HepG2 (cell line): ENCODE data around the gene RAB23. TPM values are rescaled to one million over a fixed set of nuclear protein-coding genes. Genes with fewer than 3 reads are reported as not detected.

Experiments used
- HIVEP1 ChIP-seq: sonication (generic); formaldehyde crosslinking; IDR thresholded peaks from 2 replicates; pipeline ENCODE4 v1.4.0; 2020; ENCODE audit warnings: mild to moderate bottlenecking, missing genetic modification reagents
- JUND ChIP-seq: sonication (generic); formaldehyde crosslinking; IDR thresholded peaks from 2 replicates; pipeline ENCODE4 v1.8.0; 2022; ENCODE audit warnings: mild to moderate bottlenecking, missing genetic modification reagents
- NRL ChIP-seq: sonication (generic); formaldehyde crosslinking; IDR thresholded peaks from 2 replicates; pipeline ENCODE4 v1.5.0; 2020; ENCODE audit warnings: missing genetic modification reagents, mild to moderate bottlenecking, moderate library complexity, borderline replicate concordance
- POLR2A ChIP-seq, 2 experiments: IDR thresholded peaks; 2 replicates each; pipeline ENCODE4 v1.6.1; 2011; ENCODE audit warnings: low read depth in 2 of 2, low read length in 2 of 2, mild to moderate bottlenecking in 1 of 2, moderate library complexity in 1 of 2; ENCODE audit not compliant: insufficient read depth in 1 of 2
- ZKSCAN1 ChIP-seq: fragments of 150-350 bp; IDR thresholded peaks from 2 replicates; pipeline ENCODE4 v1.6.1; 2014; ENCODE audit warnings: low read length
- ZNF335 ChIP-seq: sonication (generic); formaldehyde crosslinking; IDR thresholded peaks from 2 replicates; pipeline ENCODE4 v1.4.0; 2020; ENCODE audit warnings: missing genetic modification reagents
- ZNF430 ChIP-seq: sonication (generic); formaldehyde crosslinking; IDR thresholded peaks from 2 replicates; pipeline ENCODE4 v1.9.0; 2021; ENCODE audit warnings: mild to moderate bottlenecking, missing genetic modification reagents
- ZNF563 ChIP-seq: sonication (generic); formaldehyde crosslinking; IDR thresholded peaks from 2 replicates; pipeline ENCODE4 v1.8.0; 2022; ENCODE audit warnings: mild to moderate bottlenecking, moderate library complexity, missing genetic modification reagents
- ZNF724P ChIP-seq: sonication (generic); formaldehyde crosslinking; IDR thresholded peaks from 2 replicates; pipeline ENCODE4 v1.8.0; 2022; ENCODE audit warnings: missing genetic modification reagents, borderline replicate concordance
- ZNF773 ChIP-seq: sonication (generic); formaldehyde crosslinking; IDR thresholded peaks from 2 replicates; pipeline ENCODE4 v1.4.0; 2020; ENCODE audit warnings: missing genetic modification reagents, borderline replicate concordance
- polyA plus RNA-seq, 8 experiments: library from polyadenylated mRNA; depleted of rRNA in 3 of 8; stranded (reverse) in 7 of 8; unstranded in 1 of 8; fragments of >200 nt; fragmentation: Illumina TruSeq in 4 of 8; extraction: Trizol in 4 of 8; gene quantifications; 2 replicates each; pipeline versions ENCODE4 v1.2.1 to v1.2.3, GENCODE V29; 2011 to 2016; ENCODE audit warnings: low read depth in 4 of 8, missing spikeins in 1 of 8, mixed read lengths in 1 of 8; ENCODE audit not compliant: insufficient read depth in 1 of 8
- total RNA-seq, 5 experiments: library from RNA; depleted of rRNA; stranded (reverse); fragments of >200 nt; fragmentation: Illumina TruSeq; extraction: Trizol; gene quantifications; 2 replicates each; pipeline ENCODE4 v1.2.3, GENCODE V29; 2016; ENCODE audit warnings: low read depth in 1 of 5
- TF ChIP-seq, protein P1 (sequence below): sonication (generic); formaldehyde crosslinking; IDR thresholded peaks from 2 replicates; pipeline ENCODE4 v1.4.0; 2020; ENCODE audit warnings: mild to moderate bottlenecking, missing genetic modification reagents, borderline replicate concordance
- TF ChIP-seq, protein P2 (sequence below): sonication (generic); formaldehyde crosslinking; IDR thresholded peaks from 2 replicates; pipeline ENCODE4 v1.8.0; 2022; ENCODE audit warnings: mild to moderate bottlenecking, missing genetic modification reagents, moderate library complexity
- TF ChIP-seq, protein P3 (sequence below): sonication (generic); formaldehyde crosslinking; IDR thresholded peaks from 2 replicates; pipeline ENCODE4 v1.4.0; 2020; ENCODE audit warnings: missing genetic modification reagents

RAB23 gene
- total and polyA plus RNA-seq, 2 of the 13 experiments (the other 11 are each of a cell fraction or from before 2014, with no cell fraction given) = 5.5 to 16.4 TPM

DNA sequence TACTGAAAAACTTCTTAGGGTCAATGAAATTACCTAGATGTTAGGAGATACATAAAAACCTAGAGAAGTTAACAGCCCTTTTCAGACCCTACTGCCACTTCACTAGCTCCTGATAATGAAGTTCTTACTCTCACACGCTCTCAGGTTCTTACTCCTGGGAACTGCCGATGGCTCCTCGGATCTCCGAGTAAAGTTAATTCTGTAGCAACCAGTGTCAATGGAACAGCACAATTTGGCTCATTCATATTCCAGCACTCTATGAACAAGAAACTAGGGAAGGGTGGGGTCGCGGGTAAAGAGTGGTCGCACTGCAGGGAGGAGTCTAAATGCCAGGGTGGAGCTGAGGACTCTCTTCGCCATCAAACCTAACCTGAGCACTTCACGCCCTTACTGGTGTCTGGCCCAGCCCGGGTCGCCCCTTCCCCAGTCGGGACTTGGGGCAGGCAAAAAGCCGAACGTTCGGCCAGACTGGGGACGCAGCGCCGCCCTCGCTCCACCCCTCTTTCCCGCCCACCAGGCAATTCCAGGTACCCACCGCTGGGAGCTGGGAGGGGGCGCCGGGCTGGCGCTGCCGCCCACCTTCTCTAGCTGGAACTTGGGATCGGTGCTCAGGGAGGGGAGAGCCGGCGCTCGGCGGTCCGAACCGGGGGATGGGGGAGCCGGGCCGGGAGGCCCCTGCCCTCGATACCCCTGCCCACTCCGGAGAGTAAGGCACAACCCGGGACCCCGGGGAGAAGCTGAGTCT, 744 bp downstream of the RAB23 start (continued):
- TF ChIP-seq ZNF430 (CRISPR knock-in tag) (peak; percentile 35; the same call in 1 of the 2 replicates), NRL (CRISPR knock-in tag) (peak; percentile 18; the same call in 1 of the 2 replicates), ZNF563 (CRISPR knock-in tag) (0 out of 2 replicates have a peak, but pooled peaks have one; percentile 28), HIVEP1 (CRISPR knock-in tag) (peak; percentile 73; the same call in 1 of the 2 replicates), JUND (no peak), ZKSCAN1 (no peak), ZNF773 (CRISPR knock-in tag) (0 out of 2 replicates have a peak, but pooled peaks have one; percentile 25), ZNF724P (no peak; the same call in 1 of the 2 replicates), POLR2A (IDR thresholded peaks at IDR 0.05; ENCODE audit: insufficient read depth in 1 of 2, low read depth in 2 of 2, low read length in 2 of 2) (no peak), ZNF335 (CRISPR knock-in tag) (no peak)
- TF ChIP-seq, protein P1, sequence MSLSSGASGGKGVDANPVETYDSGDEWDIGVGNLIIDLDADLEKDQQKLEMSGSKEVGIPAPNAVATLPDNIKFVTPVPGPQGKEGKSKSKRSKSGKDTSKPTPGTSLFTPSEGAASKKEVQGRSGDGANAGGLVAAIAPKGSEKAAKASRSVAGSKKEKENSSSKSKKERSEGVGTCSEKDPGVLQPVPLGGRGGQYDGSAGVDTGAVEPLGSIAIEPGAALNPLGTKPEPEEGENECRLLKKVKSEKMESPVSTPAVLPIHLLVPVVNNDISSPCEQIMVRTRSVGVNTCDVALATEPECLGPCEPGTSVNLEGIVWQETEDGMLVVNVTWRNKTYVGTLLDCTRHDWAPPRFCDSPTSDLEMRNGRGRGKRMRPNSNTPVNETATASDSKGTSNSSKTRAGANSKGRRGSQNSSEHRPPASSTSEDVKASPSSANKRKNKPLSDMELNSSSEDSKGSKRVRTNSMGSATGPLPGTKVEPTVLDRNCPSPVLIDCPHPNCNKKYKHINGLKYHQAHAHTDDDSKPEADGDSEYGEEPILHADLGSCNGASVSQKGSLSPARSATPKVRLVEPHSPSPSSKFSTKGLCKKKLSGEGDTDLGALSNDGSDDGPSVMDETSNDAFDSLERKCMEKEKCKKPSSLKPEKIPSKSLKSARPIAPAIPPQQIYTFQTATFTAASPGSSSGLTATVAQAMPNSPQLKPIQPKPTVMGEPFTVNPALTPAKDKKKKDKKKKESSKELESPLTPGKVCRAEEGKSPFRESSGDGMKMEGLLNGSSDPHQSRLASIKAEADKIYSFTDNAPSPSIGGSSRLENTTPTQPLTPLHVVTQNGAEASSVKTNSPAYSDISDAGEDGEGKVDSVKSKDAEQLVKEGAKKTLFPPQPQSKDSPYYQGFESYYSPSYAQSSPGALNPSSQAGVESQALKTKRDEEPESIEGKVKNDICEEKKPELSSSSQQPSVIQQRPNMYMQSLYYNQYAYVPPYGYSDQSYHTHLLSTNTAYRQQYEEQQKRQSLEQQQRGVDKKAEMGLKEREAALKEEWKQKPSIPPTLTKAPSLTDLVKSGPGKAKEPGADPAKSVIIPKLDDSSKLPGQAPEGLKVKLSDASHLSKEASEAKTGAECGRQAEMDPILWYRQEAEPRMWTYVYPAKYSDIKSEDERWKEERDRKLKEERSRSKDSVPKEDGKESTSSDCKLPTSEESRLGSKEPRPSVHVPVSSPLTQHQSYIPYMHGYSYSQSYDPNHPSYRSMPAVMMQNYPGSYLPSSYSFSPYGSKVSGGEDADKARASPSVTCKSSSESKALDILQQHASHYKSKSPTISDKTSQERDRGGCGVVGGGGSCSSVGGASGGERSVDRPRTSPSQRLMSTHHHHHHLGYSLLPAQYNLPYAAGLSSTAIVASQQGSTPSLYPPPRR (CRISPR knock-in tag) = peak; percentile 38; the same call in 1 of the 2 replicates
- TF ChIP-seq, protein P2, sequence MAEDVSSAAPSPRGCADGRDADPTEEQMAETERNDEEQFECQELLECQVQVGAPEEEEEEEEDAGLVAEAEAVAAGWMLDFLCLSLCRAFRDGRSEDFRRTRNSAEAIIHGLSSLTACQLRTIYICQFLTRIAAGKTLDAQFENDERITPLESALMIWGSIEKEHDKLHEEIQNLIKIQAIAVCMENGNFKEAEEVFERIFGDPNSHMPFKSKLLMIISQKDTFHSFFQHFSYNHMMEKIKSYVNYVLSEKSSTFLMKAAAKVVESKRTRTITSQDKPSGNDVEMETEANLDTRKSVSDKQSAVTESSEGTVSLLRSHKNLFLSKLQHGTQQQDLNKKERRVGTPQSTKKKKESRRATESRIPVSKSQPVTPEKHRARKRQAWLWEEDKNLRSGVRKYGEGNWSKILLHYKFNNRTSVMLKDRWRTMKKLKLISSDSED = no peak
- TF ChIP-seq, protein P3, sequence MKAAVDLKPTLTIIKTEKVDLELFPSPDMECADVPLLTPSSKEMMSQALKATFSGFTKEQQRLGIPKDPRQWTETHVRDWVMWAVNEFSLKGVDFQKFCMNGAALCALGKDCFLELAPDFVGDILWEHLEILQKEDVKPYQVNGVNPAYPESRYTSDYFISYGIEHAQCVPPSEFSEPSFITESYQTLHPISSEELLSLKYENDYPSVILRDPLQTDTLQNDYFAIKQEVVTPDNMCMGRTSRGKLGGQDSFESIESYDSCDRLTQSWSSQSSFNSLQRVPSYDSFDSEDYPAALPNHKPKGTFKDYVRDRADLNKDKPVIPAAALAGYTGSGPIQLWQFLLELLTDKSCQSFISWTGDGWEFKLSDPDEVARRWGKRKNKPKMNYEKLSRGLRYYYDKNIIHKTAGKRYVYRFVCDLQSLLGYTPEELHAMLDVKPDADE = no peak
